Endothelial cell of hepatic sinusoid (primary cell): Measurements from ENCODE around the gene SYT6.
"Not testable (repeated sequence)": the region's sequence is repeated elsewhere in the genome, so short reads cannot be mapped to it uniquely, and the experiment has no call there.

ENCODE experiments used
- in situ Hi-C: cut with HindIII; loops from 2 replicates; pipeline ENCODE4 v1.10.0; 2017; ENCODE audit warnings: low sequenced_read_pairs

Gene SYT6

GRCh38 chr1:114076308-114076707, 77.4 kb downstream of the SYT6 start:
- in situ Hi-C loops: no loop called here

GRCh38 chr1:114075546-114076242, 78.0 kb downstream of the SYT6 start:
- in situ Hi-C loops: no loop called here

GRCh38 chr1:114075105-114075504, 78.6 kb downstream of the SYT6 start:
- in situ Hi-C loops: no loop called here

- in situ Hi-C loops: no loop called here
These were observed 81.4 kb downstream of the SYT6 start for GRCh38 chr1:114072246-114072645.

- in situ Hi-C loops: not testable (repeated sequence)
These were observed 83.9 kb downstream of the SYT6 start for GRCh38 chr1:114069762-114070161.

GRCh38 chr1:114068684-114069083, 85.0 kb downstream of the SYT6 start:
- in situ Hi-C loops: not testable (repeated sequence)

- in situ Hi-C loops: not testable (repeated sequence)
These were observed 88.0 kb downstream of the SYT6 start for GRCh38 chr1:114065671-114066070.

- in situ Hi-C loops: no loop called here
These were observed 90.1 kb downstream of the SYT6 start for GRCh38 chr1:114063544-114063943.

GRCh38 chr1:114062477-114063099, 91.1 kb downstream of the SYT6 start:
- in situ Hi-C loops: no loop called here

- in situ Hi-C loops: no loop called here
These were observed 92.4 kb downstream of the SYT6 start for GRCh38 chr1:114061121-114061830.

GRCh38 chr1:114058236-114058635, 95.4 kb downstream of the SYT6 start:
- in situ Hi-C loops: not testable (repeated sequence)

- in situ Hi-C loops: no loop called here
These were observed 99.5 kb downstream of the SYT6 start for GRCh38 chr1:114054148-114054547.

- in situ Hi-C loops: no loop called here
These were observed 105.4 kb downstream of the SYT6 start for GRCh38 chr1:114048232-114048631.

- in situ Hi-C loops: no loop called here
These were observed 110.1 kb downstream of the SYT6 start for GRCh38 chr1:114043548-114043947.

GRCh38 chr1:114043054-114043453, 110.6 kb downstream of the SYT6 start:
- in situ Hi-C loops: no loop called here

GRCh38 chr1:114040273-114041015, 113.2 kb downstream of the SYT6 start:
- in situ Hi-C loops: no loop called here
